Suprapubic skin (tissue), 3 donors: ENCODE measurements around the gene PACRG.

Experiments used
- CTCF ChIP-seq, 2 donors: fragments of 200-600 bp in 1 of 2; fragments of 450-650 bp in 1 of 2; sonication (generic) in 1 of 2; IDR thresholded peaks; one replicate each; pipeline ENCODE4 v1.5.1; 2016 to 2019; ENCODE audit warnings: antibody characterized with exemption in 2 of 2, mild to moderate bottlenecking in 1 of 2, moderate library complexity in 1 of 2
- POLR2A ChIP-seq, 2 donors: fragments of 450-650 bp; IDR thresholded peaks; one replicate each; pipeline ENCODE4 v1.6.1; 2017; ENCODE audit warnings: antibody characterized with exemption in 2 of 2, mild to moderate bottlenecking in 2 of 2, moderate library complexity in 2 of 2

- TF ChIP-seq POLR2A (IDR thresholded peaks at IDR 0.05) (no peak), CTCF (IDR thresholded peaks at IDR 0.05) (no peak)
Observed at GRCh38 chr6:163152701-163153100, 424.9 kb downstream of the PACRG start.
